Hematopoietic multipotent progenitor cell (in vitro differentiated cells): ENCODE measurements around the gene CDIP1. TPM values are rescaled to one million over a fixed set of nuclear protein-coding genes. Genes with fewer than 3 reads are reported as not detected.

Experiments
- DNase-seq, 3 donors: peaks; one replicate each; pipeline ENCODE4 v3.0.0-alpha.2; 2011 to 2015; ENCODE audit warnings: low read depth in 2 of 3, low spot score in 2 of 3
- total RNA-seq: library from RNA; depleted of rRNA; stranded (reverse); fragments of >200 nt; gene quantifications from one replicate; pipeline ENCODE4 v1.2.3, GENCODE V29; 2012

Gene CDIP1
- total RNA-seq, 1 donor = 24.0 TPM

- no peak for DNase-seq
Observed at GRCh38 chr16:4463522-4464163, 74.9 kb downstream of the CDIP1 start.

- DNase-seq = no peak
Observed at GRCh38 chr16:4461250-4462085, 77.1 kb downstream of the CDIP1 start.

GRCh38 chr16:4460936-4461249 lies 77.7 kb downstream of the CDIP1 start:
- DNase-seq = no peak

Other genes with a start within 250 kb of the CDIP1 start
- under 0.01 TPM for gene GLIS2, start 222.7 kb downstream of the CDIP1 start, total RNA-seq
- 26.9 TPM for gene PAM16, start 187.5 kb downstream of the CDIP1 start, total RNA-seq
- 0.27 TPM for gene VASN, start 166.9 kb downstream of the CDIP1 start, total RNA-seq
- gene CORO7, start 122.2 kb downstream of the CDIP1 start, total RNA-seq = 107 TPM
- gene DNAJA3, start 112.9 kb downstream of the CDIP1 start, total RNA-seq = 31.0 TPM
- gene NMRAL1, start 64.1 kb downstream of the CDIP1 start, total RNA-seq = 112 TPM
- gene HMOX2, start 62.4 kb downstream of the CDIP1 start, total RNA-seq = 31.0 TPM
- gene C16orf96, start 17.6 kb upstream of the CDIP1 start, total RNA-seq = 0.27 TPM
- 30.4 TPM for gene UBALD1, start 76.1 kb upstream of the CDIP1 start, total RNA-seq
- gene MGRN1, start 86.1 kb upstream of the CDIP1 start, total RNA-seq = 93.2 TPM
- gene NUDT16L1, start 154.8 kb upstream of the CDIP1 start, total RNA-seq = 48.7 TPM
- 22.1 TPM for gene ANKS3, start 195.5 kb upstream of the CDIP1 start, total RNA-seq
- 0.54 TPM for gene DNAAF8, start 195.8 kb upstream of the CDIP1 start, total RNA-seq
- 27.5 TPM for gene ZNF500, start 228.4 kb upstream of the CDIP1 start, total RNA-seq
- not detected for gene SEPTIN12, start 249.6 kb upstream of the CDIP1 start, total RNA-seq